ENCODE data around the gene GET4.

The GET4 gene

DNA sequence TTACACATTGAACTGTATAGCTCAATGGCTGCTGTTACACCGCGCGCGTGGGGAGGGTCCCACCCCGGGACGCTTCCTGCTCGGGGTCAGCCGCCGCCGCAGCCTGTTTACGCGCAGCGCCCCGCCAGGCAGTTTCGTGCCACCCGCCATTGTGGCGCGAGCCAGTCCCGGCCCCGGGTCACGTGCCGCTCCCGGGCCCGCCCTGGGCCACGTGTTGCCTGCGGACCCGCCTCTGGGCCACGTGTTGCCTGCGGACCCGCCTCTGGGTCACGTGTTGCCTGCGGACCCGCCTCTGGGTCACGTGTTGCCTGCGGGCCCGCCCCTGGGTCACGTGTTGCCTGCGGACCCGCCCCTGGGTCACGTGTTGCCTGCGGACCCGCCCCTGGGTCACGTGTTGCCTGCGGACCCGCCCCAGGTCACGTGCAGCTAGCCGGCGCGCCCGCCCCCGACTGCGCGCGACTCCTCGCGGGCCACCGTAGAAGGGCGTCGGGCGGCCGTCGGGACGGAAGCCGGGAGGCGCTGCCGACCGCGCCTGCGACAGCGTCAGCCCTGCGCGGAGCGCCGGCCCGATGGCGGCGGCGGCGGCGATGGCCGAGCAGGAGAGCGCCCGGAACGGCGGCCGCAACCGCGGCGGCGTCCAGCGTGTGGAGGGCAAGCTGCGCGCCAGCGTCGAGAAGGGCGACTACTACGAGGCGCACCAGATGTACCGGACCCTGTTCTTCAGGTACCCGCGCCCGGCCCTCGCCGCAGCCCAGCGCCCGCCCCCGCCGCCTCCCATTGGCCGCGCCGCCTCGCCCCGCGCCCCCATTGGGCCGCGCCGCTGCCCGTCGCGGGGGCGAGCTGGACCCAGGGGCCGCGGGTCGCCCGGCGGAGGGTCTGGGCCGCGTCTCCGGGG lies at the start of gene GET4:
Gene GET4, plus strand, starts transcription at position 478 of the 895 bp plus-strand sequence. Its CDS starts 92 bp downstream, at position 570.
- peak; percentile 95 for DNase-seq

DNA sequence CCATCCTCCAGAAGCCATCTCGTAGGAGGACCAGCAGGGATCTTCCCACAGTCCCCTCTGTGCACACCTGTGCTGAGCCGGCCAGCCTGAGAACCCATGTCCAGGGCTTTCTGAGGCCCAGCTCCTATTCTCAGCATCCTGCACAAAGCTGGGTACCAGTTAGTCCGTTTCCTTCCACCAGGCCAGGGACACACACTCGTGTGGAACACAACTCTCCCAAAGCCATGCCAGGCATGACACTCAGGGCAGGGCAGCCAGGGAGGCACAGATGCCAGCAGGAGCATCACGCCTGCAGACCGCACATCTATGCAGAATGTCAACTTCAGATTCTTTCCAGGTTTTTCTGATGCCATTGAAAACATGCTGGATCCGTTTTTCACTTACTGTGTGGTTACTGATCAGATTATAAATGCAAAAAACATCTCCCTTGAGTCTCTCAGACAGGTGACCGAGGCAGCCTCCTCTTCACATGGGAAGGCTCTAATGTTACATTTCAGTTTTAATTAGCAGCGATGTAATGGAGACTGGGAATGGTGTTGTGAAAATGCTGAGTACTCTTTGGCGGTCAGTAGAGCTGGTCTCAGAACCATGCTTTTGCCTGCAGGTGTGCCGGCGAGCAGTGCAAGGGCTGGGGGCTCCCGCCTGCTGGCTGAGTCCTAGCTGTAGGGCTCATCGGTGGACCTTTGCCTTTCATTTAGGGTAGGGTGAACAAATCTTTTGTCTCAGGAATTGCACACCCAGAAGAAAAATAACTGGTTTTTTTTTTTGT lies 47.4 kb upstream of the GET4 start:
- DNase-seq = no peak

DNA sequence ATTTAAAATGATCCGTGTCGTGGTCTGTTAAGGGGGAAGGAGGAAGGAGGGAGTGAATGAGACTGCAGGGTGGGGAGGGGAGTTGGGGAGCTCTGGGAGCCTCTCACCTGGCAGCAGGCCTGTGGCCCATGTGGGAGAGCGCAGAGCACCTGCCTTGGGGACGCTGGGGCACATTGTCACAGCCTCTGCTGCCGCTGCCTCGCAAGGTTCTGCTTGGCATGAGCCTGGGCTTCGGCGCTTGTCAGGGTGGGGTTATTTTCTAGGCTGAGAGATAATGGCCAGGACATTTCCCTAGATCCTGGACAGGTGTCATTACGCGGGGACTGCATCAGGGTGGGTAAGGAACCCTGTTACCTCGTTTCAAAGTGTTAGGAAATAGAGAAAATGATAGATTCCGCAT lies 46.3 kb upstream of the GET4 start:
- no peak for DNase-seq

- DNase-seq = no peak
These were observed 44.7 kb upstream of the GET4 start for GRCh38 chr7:831596-832166.

- DNase-seq = peak; percentile 50
These were observed 44.0 kb upstream of the GET4 start, which contains the start of gene SUN1 for GRCh38 chr7:832167-832967. Gene SUN1 (plus strand): TSS chr7:832476. CDS start chr7:832525, 49 bp downstream.

DNA sequence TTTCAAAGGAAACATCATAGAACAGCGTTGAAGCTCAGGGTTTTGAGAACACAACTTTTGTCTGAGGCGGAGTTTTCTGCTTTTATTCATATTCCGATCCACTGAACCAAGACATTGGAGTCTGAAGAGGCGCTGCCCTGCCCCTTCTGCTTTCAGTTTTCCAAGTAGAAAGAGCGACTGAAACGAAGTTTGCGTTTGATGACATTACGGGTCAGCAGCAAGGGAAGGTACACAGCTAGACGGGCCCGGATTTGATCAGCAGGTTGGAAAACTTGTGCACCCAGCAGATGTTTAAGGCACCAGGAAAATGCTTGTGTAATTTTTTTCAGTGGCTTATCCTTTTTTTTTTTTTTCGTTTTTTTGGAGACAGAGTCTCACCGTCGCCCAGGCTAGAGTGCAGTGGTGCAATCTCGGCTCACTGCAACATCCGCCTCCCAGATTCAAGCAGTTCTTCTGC lies 43.4 kb upstream of the GET4 start:
- DNase-seq = no peak

DNA sequence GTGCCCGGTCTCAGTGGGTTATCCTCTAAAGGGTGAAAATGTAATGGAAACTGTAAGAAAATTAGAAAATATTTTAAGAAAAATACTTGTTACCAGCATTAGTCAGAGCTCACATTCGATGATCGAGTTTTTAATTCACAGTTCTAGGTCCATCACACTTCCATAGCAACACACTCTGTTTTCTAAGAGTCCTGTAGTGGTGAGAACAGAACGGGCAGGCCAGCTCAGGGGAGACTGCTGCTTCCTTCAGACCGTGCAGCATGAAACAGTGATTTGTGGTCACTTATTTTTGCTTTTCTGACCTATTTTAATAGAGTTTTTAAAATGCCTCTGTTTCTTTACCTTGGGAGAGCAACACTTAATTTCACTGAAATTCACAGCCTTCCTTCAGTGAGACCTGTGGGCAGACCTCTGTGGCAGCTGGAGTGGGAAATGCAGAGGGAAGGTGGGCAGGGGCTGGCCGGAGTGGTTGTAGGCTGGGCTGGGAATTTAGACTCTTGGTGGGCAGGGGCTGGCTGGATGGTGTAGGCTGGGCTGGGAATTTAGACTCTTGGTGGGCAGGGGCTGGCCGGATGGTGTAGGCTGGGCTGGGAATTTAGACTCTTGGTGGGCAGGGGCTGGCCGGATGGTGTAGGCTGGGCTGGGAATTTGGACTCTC lies 42.6 kb upstream of the GET4 start:
- no peak for DNase-seq

DNA sequence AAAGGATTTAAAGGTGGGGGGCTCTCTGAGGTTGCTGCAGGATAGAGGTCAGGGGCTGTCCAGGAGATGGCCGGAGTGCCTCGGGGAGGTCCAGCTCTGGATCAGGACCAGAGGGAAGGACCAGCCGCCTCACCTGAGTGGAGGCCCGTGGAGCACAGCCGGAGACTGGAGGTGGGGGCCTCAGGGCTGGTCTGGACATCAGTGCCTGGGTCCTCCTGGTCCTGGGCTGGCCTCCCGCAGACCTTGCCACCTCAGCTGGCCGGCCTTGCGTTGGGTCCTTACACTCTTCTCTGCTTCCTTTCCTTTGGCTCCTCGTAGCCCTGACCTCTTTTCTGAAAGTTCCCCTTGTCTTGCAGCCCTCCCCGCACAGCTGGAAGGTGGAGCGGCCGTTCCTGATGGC lies 42.1 kb upstream of the GET4 start:
- DNase-seq = no peak

GRCh38 chr7:835021-835420 lies 41.3 kb upstream of the GET4 start:
- DNase-seq = no peak

DNA sequence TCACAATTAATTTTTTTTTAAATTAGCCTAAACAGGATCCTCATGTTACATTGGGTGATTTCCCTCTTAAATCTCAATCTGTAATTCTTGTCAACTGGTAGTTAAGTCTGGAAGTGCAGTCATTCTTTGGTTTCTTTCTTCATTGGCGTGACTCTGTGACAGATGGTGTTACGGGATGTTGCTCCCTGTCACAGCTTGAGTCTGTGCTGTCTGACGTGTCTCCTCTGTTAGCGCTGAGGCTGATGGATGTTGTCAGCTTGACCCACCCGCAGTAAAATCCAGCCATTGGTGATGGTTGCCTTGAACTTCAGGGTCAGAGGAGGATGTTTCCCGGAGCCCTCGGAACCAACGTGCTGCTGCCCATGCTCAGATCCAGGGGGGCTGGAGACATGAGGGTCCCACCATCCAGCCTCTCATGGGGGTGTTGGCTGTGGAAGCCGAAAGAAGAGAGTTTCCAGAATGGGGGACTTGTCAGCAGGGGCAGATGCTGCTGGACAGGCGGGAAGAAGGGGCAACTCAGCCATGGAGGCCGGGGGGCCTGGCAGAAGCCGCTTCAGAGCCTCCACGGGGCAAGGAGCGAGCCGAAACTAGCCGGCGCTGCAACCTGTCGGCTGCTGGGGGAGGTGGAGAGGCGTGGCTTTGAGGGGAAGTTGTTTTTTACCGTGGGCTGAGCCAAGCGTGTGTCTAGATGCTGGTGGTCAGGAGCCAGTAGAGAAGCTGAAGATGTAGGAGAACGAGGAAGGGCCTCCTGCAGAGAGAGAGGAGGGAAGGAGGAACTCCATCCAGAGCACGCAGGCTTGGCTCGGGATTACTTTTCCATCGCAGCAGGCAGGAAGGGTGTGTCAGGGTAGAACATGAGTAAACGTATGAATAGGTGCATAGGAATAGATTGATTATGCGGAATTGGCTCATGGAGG lies 40.6 kb upstream of the GET4 start:
- DNase-seq = no peak

GRCh38 chr7:836429-836828 lies 39.9 kb upstream of the GET4 start:
- no peak for DNase-seq

- no peak for DNase-seq
These were observed 39.4 kb upstream of the GET4 start for GRCh38 chr7:837001-837400.

DNA sequence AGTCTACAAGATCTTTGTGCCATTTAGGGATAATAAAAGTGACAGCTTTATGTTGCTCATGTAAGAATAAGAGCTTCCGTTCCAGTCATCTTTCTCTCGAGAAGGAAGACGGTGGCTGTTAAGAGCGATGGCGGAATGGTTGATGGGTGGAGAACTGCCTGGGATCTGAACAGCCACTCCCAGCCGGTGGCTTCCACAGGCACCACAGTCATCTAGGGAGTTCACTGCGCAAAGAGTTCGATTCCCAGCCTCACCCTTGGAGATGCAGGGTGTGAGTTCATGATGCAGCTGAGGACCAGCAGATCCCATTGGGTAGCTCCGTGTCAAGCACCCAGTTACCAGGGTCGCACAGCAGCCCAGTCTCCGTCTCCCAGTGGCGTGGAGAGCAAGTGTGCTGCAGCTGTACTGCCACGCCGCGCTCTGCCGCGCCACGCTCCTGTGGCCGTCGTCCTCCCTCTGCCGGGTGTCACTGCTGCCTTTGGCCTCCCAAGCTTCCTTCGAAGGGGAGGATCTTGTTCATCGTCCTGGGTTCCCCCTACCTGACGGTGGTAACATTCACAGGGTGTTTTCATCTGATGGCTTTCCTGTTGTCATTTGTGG lies 36.3 kb upstream of the GET4 start:
- DNase-seq = no peak

DNA sequence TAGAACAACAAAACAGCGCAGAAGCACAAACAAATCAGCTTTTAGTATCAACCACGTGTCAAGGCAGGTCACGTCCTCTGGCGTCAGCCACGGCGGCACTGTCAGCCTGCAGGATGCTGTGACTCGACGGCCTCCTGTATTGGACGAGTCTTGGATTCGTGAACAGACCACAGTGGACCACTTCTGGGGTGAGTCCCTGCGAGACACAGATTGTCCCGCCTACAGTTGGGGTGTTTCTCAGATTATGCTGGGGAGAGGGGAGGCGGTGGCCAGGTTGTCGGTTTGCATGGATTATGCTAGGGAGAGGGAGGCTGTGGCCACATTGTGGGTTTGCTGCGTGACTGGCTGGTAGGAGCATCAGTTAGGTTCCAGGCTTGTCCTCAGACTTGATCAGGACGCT lies 34.4 kb upstream of the GET4 start:
- no peak for DNase-seq

GRCh38 chr7:842431-843031 lies 33.8 kb upstream of the GET4 start:
- no peak for DNase-seq

DNA sequence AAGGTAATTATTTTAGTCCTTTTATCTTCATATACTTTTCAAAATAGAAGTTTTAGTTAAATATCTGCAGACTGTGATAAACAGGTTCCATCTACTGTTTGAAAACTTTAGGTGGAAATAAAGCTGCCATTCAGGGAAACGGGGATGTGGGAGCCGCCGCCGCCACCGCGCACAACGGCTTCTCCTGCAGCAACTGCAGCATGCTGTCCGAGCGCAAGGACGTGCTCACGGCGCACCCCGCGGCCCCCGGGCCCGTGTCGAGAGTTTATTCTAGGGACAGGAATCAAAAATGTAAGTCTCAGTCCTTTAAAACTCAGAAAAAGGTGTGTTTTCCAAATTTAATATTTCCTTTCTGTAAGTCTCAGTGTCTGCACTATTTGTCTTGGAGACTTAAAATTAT lies 33.1 kb upstream of the GET4 start:
- no peak for DNase-seq

- DNase-seq = no peak
These were observed 32.3 kb upstream of the GET4 start for GRCh38 chr7:844043-844442.

- no peak for DNase-seq
These were observed 31.8 kb upstream of the GET4 start for GRCh38 chr7:844514-844913.

- no peak for DNase-seq
These were observed 31.3 kb upstream of the GET4 start for GRCh38 chr7:845091-845490.

DNA sequence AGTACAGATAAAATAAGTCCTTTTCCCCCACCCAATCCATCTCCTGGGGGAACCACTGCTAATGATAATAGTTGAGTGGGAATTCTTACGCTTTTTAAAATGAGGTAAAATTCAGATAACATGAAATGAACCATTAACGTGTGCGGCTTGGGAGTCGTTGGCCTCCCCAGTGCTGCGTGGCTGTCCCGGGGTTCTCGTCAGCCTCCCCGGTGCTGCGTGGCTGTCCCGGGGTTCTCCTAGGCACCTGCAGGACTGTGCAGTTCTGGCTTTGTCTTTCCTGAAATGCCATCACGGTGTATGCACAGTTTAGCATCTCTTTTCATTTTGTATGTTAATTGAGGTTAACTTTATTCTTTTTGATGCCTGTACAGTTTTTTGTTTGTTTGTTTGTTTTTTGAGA lies 30.6 kb upstream of the GET4 start:
- DNase-seq = no peak
